GM13976 (cell line): ENCODE measurements around the gene MLLT3.

Experiments used
- DNase-seq: peaks from one replicate; pipeline ENCODE4 v3.0.0; 2012; ENCODE audit warnings: low spot score
- CTCF ChIP-seq: IDR thresholded peaks from 2 replicates; pipeline ENCODE4 v1.5.1; 2012; ENCODE audit warnings: borderline replicate concordance, mild to moderate bottlenecking; ENCODE audit not compliant: insufficient read depth; ENCODE audit errors: extremely low read depth, missing control alignments, control extremely low read depth
- in situ Hi-C: fragments of 300-500 bp; cut with MboI; formaldehyde crosslinking; loops from one replicate; pipeline ENCODE4 v1.12.0; 2022; ENCODE audit warnings: low sequenced_read_pairs, mixed read lengths, inconsistent platforms; ENCODE audit not compliant: unreplicated experiment

The MLLT3 gene

GRCh38 chr9:20427359-20427758, 194.9 kb downstream of the MLLT3 start:
- in situ Hi-C loops, result no loop called here
- no peak for DNase-seq
- no peak for TF ChIP-seq CTCF

GRCh38 chr9:20426019-20426418, 196.3 kb downstream of the MLLT3 start:
- no peak for TF ChIP-seq CTCF
- in situ Hi-C loops, result no loop called here
- peak; percentile 3 for DNase-seq

GRCh38 chr9:20419533-20419932, 202.8 kb downstream of the MLLT3 start:
- in situ Hi-C loops, result no loop called here
- no peak for DNase-seq
- no peak for TF ChIP-seq CTCF

- no peak for TF ChIP-seq CTCF
- DNase-seq, result no peak
- in situ Hi-C loops, result no loop called here
Observed at GRCh38 chr9:20418485-20418884, 203.8 kb downstream of the MLLT3 start.

GRCh38 chr9:20417373-20418080, 204.8 kb downstream of the MLLT3 start:
- no peak for TF ChIP-seq CTCF
- no peak for DNase-seq
- in situ Hi-C loops, result no loop called here

- in situ Hi-C loops, result no loop called here
- DNase-seq, result no peak
- no peak for TF ChIP-seq CTCF
Observed at GRCh38 chr9:20414150-20414549, 208.1 kb downstream of the MLLT3 start.
